ENCODE data around the gene TMCC1.
"Not testable (repeated sequence)": the region's sequence is repeated elsewhere in the genome, so short reads cannot be mapped to it uniquely, and the experiment has no call there.

TMCC1 gene

GRCh38 chr3:129893581-129894070 is at the start of gene TMCC1:
Gene TMCC1, minus strand, starts transcription at chr3:129893711.
- peak; percentile 84 for DNase-seq

GRCh38 chr3:129943020-129943419 is 49.5 kb upstream of the TMCC1 start:
- DNase-seq, result no peak

GRCh38 chr3:129942296-129942695 is 48.8 kb upstream of the TMCC1 start:
- no peak for DNase-seq

GRCh38 chr3:129940086-129940485 is 46.6 kb upstream of the TMCC1 start:
- no peak for DNase-seq

- DNase-seq, result no peak
These were observed 44.8 kb upstream of the TMCC1 start for GRCh38 chr3:129938140-129938930.

GRCh38 chr3:129937717-129938116 is 44.2 kb upstream of the TMCC1 start:
- no peak for DNase-seq

GRCh38 chr3:129936757-129937156 is 43.2 kb upstream of the TMCC1 start:
- no peak for DNase-seq

GRCh38 chr3:129934234-129935123 is 41.0 kb upstream of the TMCC1 start:
- DNase-seq, result no peak

GRCh38 chr3:129933471-129933870 is 40.0 kb upstream of the TMCC1 start:
- DNase-seq, result no peak

GRCh38 chr3:129929383-129929782 is 35.9 kb upstream of the TMCC1 start:
- no peak for DNase-seq

GRCh38 chr3:129927072-129927471 is 33.6 kb upstream of the TMCC1 start:
- no peak for DNase-seq

GRCh38 chr3:129919806-129920205 is 26.3 kb upstream of the TMCC1 start:
- no peak for DNase-seq

- DNase-seq, result no peak
These were observed 25.8 kb upstream of the TMCC1 start for GRCh38 chr3:129919357-129919756.

GRCh38 chr3:129918461-129918860 is 24.9 kb upstream of the TMCC1 start:
- DNase-seq, result no peak

GRCh38 chr3:129917423-129918007 is 24.0 kb upstream of the TMCC1 start:
- no peak for DNase-seq

GRCh38 chr3:129913618-129914017 is 20.1 kb upstream of the TMCC1 start:
- no peak for DNase-seq

- no peak for DNase-seq
These were observed 17.9 kb upstream of the TMCC1 start for GRCh38 chr3:129911261-129911861.

GRCh38 chr3:129909235-129909634 is 15.7 kb upstream of the TMCC1 start:
- not testable (repeated sequence) for DNase-seq

GRCh38 chr3:129908417-129908816 is 14.9 kb upstream of the TMCC1 start:
- no peak for DNase-seq

- DNase-seq, result not testable (repeated sequence)
These were observed 7.8 kb upstream of the TMCC1 start for GRCh38 chr3:129901272-129901671.

GRCh38 chr3:129897026-129897425 is 3.5 kb upstream of the TMCC1 start:
- DNase-seq, result no peak

- peak; percentile 48 for DNase-seq
These were observed 492 bp downstream of the TMCC1 start for GRCh38 chr3:129892857-129893580.
